ENCODE measurements around the gene TARS1.
A peak's percentile ranks its signal among the peaks of the same experiment; 100 is the strongest.

The TARS1 gene

DNA sequence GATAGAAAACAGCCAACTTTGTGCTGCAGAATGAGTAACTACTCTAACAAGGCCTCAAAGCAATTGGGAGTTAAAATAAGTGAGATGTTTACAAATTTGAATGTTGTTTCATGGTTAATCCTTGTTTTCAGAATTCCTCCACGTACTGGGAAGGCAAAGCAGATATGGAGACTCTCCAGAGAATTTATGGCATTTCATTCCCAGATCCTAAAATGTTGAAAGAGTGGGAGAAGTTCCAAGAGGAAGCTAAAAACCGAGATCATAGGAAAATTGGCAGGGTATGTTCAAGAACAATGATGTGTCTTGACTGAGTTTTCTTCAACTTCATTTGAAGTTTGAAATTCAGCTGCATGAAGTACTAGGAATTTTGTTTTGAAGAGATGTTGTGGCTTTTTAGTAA is 16.4 kb downstream of the TARS1 start:
- TF ChIP-seq, protein P1, sequence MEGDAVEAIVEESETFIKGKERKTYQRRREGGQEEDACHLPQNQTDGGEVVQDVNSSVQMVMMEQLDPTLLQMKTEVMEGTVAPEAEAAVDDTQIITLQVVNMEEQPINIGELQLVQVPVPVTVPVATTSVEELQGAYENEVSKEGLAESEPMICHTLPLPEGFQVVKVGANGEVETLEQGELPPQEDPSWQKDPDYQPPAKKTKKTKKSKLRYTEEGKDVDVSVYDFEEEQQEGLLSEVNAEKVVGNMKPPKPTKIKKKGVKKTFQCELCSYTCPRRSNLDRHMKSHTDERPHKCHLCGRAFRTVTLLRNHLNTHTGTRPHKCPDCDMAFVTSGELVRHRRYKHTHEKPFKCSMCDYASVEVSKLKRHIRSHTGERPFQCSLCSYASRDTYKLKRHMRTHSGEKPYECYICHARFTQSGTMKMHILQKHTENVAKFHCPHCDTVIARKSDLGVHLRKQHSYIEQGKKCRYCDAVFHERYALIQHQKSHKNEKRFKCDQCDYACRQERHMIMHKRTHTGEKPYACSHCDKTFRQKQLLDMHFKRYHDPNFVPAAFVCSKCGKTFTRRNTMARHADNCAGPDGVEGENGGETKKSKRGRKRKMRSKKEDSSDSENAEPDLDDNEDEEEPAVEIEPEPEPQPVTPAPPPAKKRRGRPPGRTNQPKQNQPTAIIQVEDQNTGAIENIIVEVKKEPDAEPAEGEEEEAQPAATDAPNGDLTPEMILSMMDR (conservative IDR thresholded peaks at IDR 0.05; ENCODE audit: low read depth, low read length), result no peak
- DNase-seq (ENCODE audit: low read depth), result no peak
- no peak overlapping the region for H3K4me3 ChIP-seq (ENCODE audit: low read depth, low read length)

DNA sequence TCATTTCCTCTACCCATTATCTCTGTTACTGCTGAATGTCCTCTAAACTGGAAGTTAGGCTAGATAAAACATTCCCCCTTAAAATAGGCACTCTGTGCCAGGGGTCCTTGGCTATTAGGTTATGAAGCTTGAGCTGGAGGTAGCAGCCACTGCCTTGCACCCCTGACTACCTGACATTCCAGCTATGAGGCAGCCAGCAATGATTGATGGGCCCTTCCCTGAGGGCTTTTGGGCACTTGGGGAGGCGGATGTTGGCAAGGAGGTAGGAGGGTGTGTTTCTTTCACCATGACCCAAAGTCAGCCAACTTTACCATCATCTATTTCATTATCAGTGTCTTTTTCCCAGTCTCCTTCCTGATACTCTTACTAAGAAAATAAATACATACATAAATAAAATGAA is 17.1 kb downstream of the TARS1 start:
- TF ChIP-seq, protein P1 (conservative IDR thresholded peaks at IDR 0.05; ENCODE audit: low read depth, low read length), result no peak
- H3K4me3 ChIP-seq (ENCODE audit: low read depth, low read length), result no peak overlapping the region
- no peak for DNase-seq (ENCODE audit: low read depth)

DNA sequence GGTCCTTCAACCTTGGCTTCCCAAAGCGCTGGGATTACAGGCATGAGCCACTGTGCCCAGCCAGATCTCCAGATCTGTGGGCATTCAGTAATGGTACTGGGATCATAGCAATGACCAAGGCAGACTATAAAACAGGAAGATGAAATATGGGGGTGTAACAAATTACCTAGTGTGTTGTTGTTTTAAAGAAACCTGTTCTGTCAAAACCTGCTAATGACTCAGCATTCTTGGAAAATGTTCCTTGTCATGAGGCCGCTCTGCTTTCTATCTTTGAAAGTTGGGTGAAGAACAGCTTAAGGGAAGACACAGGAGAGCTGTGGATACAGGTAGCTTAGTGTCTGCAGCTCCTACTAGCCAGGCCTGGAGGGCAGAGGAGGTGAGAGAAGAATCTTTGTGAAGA is 19.4 kb downstream of the TARS1 start:
- TF ChIP-seq, protein P1 (conservative IDR thresholded peaks at IDR 0.05; ENCODE audit: low read depth, low read length), result no peak
- H3K4me3 ChIP-seq (ENCODE audit: low read depth, low read length), result no peak overlapping the region
- no peak for DNase-seq (ENCODE audit: low read depth)

DNA sequence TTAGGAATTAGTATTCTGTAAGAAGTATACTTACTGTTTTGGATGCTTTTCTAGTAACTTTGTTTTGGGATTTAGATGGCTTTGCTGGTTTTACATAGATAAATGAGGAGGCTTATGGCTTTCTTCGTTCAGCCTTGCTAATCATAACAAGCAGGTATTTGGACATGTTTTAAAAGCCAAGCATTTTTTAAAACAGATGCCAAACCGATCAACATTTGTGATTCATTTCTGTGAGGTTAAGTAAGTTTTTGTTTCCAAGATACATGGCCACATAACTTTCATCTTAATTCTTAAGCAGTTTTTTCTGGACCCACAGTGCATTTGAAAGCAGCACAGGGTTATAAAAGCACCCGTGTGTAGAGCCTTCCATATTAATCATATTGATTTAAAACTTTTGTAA is 21.7 kb downstream of the TARS1 start:
- TF ChIP-seq, protein P1 (conservative IDR thresholded peaks at IDR 0.05; ENCODE audit: low read depth, low read length), result no peak
- H3K4me3 ChIP-seq (ENCODE audit: low read depth, low read length), result no peak overlapping the region
- DNase-seq (ENCODE audit: low read depth), result no peak

DNA sequence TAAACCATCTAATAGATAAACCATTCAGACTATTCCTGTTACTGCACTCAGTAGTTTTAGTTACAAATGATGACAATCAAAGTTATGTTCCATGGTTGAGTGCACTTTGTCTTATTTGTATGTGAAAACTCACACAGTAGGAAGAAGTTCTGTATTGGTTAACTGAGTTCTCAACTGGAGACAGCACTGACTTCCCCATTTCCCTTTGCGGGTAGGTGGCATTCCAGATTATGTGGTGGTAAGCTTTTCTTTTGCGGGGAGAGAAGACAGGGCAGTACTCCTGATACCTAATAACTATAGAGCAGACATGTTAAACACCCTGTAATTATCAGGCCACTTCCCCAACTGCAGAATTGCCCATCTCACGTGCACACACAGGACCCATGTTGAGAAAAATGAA is 24.4 kb downstream of the TARS1 start:
- H3K4me3 ChIP-seq (ENCODE audit: low read depth, low read length), result no peak overlapping the region
- DNase-seq (ENCODE audit: low read depth), result no peak
- TF ChIP-seq, protein P1 (conservative IDR thresholded peaks at IDR 0.05; ENCODE audit: low read depth, low read length), result no peak

DNA sequence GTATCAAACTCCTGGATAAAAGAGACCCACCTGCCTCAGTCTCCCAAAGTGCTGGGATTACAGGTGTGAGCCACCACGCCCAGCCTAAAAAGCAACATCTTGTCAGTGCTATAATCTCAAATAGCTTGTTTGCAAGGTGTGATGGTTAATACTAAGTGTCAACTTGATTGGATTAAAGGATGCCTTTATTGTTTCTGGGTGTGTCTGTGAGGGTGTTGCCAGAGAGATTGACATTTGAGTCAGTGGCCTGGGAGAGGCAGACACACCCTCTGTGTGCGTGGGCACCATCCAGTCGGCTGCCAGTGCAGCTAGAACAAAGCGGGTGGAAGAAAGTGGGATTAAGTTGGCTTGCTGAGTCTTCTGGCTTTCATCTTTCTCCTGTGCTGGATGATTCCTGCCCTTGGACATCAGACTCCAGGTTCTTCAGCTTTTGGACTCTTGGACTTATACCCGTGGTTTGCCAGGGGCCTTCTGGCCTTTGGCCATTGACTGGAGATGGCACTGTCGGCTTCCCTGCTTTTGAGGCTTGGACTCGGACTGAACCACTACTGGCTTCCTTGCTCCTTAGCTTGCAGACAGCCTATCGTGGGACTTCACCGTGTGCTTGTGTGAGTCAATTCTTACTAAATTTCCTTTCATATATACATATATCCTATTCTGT is 28.1 kb downstream of the TARS1 start:
- no peak overlapping the region for H3K4me3 ChIP-seq (ENCODE audit: low read depth, low read length)
- DNase-seq (ENCODE audit: low read depth), result no peak
- TF ChIP-seq, protein P1 (conservative IDR thresholded peaks at IDR 0.05; ENCODE audit: low read depth, low read length), result no peak

DNA sequence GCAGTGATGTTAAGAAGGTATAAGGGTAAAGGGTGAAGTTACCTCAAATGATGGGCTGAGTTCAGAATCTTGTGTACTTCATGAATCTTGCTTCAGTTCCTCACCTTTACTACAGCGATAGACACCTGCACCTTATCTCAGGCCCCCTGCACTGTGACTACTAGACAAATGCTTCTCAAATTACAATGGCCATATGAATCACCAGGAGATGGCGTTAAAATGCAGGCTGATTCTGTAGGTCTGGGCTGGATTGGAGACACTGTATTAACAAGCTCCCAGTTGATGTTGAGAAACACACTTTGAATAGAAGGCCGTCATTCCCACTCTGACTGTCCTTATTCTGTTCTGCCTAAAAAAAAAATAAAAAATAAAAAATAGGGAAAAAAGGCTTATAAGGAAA is 29.8 kb downstream of the TARS1 start:
- H3K4me3 ChIP-seq (ENCODE audit: low read depth, low read length), result no peak overlapping the region
- DNase-seq (ENCODE audit: low read depth), result peak; percentile 93
- TF ChIP-seq, protein P1 (conservative IDR thresholded peaks at IDR 0.05; ENCODE audit: low read depth, low read length), result peak; percentile 84
